Globus pallidus (tissue), 1 donor: Measurements from ENCODE around the gene MEGF9.

ENCODE experiments used
- DNase-seq: peaks from one replicate; pipeline ENCODE4 v3.0.0-alpha.2; 2015; ENCODE audit warnings: low spot score

The MEGF9 gene

GRCh38 chr9:120621941-120622340 is 92.3 kb downstream of the MEGF9 start:
- no peak for DNase-seq

GRCh38 chr9:120619751-120620655 is 94.3 kb downstream of the MEGF9 start:
- peak; percentile 85 for DNase-seq

DNA sequence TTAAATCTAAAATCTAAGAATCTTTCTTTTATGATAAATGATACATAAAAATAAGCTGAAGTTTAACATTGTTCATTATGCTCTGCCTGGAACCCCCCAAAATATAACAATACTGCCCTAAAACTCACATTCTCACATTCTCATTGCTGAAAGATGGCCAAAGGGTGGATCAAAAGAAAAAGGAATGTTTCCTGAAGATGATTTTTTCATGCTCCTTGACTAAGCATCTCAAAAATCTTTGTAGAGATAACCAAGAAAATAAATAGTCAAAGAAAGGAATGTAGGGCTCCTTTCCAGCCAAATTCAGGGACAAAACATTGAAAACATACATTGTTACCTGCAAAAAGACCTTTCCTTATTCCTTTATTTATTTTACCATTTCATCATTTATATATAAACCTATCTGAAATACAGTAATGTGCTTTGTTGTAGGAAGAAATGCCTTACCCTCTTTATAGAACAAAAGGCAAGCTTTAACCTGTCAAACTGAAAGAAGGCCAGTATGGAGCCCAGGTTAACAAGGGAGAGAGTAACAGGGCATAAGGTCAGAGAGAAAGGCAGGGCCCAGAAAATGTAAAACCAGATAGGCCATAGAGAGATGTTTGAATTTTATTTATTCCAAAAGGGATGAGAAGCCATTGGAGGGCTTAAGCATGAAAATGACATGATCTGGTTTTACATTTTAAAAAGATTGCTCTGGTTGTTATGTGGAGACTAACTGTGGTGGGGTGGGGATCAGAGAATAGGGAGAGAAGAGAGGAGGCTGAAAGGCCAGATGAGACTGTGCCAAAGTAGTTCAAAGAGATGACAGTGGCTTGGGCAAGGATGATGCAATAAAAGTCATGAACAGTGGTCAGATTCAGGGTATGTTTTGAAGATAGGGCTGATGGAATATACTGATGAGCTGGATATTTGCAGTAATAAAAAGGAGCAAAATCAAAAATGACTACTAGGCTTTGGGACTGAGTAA is 97.0 kb downstream of the MEGF9 start:
- DNase-seq = no peak

GRCh38 chr9:120612218-120612617 is 102.1 kb downstream of the MEGF9 start:
- DNase-seq = peak; percentile 66

- DNase-seq = no peak
Measured at GRCh38 chr9:120611690-120612068, 102.6 kb downstream of the MEGF9 start.

DNA sequence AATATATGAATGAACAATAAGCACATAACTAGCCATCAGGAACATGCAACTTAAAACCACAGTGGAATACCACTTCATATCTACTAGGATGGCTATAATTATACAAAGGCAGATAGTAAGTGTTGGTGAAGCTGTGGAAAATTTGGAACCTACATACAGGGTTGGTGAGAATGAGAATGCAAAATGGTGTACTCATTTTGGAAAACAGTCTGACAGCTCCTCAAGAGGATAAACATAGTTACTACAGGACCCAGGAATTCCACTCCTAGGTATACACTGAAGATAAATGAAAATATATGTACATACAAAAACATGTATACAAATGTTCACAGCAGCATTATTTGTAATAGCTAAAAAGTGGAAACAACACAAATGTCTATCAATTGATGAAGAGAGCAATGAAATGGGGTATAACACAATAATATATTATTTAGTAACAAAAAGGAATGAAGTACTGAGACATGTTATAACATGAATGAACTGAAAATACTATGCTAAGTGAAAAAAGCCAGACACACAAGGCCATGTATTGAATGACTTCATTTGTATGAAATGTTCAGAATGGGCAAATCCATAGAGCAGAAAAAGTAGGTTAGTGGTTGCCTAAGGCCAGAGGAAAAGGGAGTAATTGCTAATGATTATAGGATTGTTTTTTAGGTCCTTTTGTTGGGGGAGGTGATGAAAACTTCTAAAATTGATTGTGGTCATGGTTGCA is 103.1 kb downstream of the MEGF9 start:
- DNase-seq = no peak

GRCh38 chr9:120609636-120610035 is 104.6 kb downstream of the MEGF9 start:
- DNase-seq = no peak

DNA sequence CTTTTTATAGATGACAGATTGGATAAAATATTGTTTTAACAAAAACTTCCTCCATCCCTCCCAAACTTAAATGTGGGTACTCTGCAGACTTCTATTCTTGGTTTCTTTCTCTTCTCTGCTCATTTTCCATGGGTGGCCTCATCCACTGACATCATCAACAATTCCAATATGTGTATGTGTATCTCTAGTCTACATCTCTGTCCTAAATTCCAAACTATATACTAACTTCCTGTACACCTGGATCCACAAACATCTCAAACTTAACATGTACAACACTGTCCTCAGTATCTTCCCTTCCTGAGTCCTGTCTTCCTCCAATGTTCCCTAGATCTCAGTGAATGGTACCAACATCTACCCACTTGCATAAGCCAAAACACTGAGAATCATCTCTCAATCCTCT is 105.8 kb downstream of the MEGF9 start:
- DNase-seq = no peak

DNA sequence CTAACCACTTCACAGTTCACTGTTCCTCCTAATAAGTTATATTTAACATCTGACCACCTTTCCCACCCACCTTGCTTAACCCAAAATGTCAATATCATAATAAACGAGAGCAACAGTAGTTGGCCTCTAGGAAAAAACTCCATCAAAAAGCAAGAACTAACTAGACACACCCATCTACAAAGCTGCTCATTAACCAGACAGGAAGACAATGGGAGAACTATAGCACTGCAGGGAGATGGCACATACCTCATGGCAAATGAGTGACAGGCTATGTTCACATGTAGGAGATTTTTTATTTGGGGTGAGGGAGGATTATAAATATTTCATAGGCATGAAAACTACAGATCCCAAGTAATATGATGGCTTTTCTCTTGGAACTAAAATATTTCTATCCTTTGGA is 110.7 kb downstream of the MEGF9 start:
- no peak for DNase-seq

GRCh38 chr9:120603010-120603409 is 111.3 kb downstream of the MEGF9 start:
- no peak for DNase-seq

DNA sequence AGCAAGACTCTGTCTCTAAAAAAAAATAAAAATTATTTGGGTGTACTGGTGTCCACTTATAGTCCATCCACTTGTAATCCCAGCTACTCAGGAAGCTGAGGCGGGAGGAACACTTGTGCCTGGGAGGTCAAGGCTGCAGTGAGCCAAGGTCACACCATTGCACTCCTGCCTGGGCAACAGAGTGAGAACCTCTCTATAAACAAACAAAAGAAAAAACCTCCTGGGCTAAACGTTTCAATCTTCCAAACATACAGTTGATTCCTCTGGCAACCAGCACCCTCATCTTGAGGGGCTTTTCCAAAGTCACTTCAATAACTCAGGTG is 120.4 kb downstream of the MEGF9 start:
- no peak for DNase-seq

- no peak for DNase-seq
Measured at GRCh38 chr9:120593250-120593954, 120.9 kb downstream of the MEGF9 start.

- no peak for DNase-seq
Measured at GRCh38 chr9:120592210-120592609, 122.1 kb downstream of the MEGF9 start.

DNA sequence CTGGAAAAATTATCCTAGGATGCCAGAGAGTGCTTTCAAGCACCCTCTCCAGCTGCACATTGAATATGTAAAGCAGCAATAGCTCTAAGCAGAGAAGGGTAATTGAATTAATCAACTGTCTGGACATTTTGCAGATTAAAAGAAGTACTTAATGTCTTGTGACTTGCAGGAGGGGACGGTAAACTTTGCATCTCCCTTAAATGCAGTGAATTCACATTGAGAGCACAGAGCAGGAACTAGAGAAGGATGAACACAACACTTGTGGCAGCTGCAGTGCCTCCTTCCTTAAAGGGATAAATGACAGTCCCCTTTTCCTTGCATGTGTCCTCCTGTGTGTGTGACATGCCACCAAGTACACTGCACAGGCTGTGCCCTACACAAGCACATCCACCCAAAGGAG is 126.9 kb downstream of the MEGF9 start:
- peak; percentile 43 for DNase-seq

- peak; percentile 99 for DNase-seq
Measured at GRCh38 chr9:120583958-120584369, 130.3 kb downstream of the MEGF9 start.

DNA sequence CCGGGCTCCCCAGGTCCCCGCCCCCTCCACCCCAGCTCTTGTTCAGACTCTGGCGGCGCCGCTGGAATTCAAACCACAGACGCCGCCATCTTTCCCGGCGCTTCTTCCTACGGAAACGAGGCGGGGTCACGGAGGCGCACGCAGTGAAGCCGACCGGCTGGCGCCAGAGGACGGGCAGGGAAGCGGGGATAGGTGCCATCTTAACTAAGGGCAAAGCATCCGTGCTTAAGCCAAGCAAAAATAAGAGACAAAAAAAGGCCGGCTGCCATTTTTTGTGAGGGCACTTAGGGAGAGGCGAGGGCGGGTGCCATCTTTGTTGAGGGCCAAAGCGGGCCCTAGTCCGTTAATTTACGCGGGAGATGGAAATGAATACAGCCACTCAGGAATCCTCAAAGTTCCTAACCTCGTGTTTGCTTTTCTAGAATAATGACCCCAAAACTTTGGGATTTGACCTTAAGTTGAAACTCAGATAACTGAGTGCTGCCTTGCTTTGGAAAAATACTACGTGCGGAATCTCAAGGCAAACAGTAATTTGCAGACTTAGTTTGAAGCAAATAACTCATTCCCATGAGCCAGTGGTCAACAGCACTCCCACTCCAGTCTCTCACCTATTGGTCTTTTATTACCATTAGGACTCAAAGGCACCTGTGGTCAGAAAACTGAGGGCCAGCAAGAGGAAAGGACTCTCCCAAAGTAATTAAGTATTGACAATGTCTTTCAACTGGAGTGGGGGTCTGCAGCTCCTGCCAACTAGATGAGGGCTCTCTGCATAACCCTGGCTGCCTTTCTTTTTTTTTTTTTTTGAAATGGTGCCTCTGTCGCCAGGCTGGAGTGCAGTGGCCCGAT is 134.0 kb downstream of the MEGF9 start, which contains the start of gene CDK5RAP2:
TSS of gene CDK5RAP2 (minus strand) at position 117 of the 846 bp plus-strand sequence. CDS start 189 bp downstream, outside the sequence.
- peak; percentile 99 for DNase-seq

DNA sequence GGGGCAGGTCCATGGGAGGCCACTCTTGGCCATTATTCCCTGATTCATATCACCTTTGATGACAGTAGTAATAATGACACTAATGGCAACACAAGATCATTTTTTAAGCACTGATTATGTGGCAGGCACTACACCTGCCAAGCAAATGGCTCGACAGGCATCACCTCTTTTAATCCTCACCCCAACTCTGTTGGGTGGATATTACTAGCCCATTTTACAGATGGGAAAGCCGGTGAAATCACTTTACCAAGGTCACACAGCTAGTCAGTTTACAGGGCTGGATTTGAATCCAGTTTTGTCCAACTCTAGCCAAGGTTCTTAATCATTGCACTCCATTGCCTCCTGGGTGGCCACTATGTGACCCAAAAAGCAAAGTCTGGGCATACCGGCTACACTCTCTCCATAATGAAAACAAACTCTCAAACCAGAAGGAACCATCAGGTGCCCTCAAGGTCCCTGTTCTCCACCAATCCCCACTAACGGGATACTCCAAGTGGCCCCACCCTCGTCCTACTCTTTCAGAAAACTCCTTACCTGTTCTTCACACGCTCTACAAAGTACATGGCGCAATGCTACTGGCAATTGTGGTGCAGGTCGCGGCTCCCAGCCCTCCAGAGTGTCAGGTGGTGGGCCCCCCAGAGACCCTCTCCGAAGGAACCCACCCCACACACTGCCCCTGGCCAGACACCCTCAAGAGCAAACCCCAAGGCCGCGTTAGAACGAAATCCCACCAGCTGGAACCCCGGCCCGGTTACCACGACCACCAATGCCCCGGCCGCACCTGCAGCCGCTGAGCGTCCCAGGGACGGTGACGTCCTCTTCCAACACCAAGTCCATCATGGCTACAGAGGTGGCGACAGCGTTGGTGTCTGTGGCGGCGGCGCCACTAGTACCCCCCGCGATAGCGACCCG is 134.9 kb downstream of the MEGF9 start:
- no peak for DNase-seq

DNA sequence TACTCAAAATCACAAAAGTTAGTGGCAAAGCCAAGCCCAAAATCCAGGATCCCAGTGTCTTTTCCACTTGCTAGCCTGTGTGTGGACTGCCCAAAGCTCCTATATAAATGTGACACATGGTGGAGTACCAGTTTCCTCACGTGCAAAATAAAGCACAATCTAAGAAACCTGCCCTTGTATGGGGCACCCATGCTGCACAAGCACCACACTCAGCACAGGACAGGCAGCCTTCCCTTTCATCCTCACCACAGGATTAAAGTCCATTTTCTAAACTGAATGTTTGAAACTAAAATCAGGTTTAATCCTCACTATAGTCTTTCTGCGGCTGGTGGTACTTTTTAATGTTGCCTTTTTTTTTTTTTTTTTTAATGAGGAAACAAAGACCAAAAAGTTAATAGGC is 139.8 kb downstream of the MEGF9 start:
- no peak for DNase-seq

DNA sequence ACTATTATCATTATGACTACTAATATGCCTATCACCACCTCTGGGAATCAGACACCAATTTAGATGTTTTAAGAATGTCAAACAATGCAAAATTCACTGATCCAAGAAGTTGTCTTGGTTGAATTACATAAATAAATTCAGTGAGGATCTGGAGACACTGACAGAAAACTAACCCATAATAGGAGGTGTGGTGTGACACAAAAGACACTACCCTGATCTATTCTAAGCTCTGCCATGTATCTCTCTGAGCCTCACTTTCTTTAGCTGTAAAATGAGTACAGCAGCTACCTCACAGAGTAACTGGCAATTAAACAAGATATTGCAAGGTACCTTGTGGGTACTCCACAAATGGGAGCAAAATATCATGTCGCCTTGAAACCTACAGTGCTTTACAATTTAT is 141.8 kb downstream of the MEGF9 start:
- no peak for DNase-seq
